A549 (cell line): Measurements from ENCODE around the gene BAG1.

ENCODE experiments used
- CHD2 ChIP-seq: fragments of 150-350 bp; IDR thresholded peaks from 2 replicates; pipeline ENCODE4 v1.6.1; 2014; ENCODE audit warnings: low read length; ENCODE audit not compliant: partially characterized antibody
- CTCF ChIP-seq: fragments of >200 bp; sonication (Bioruptor Twin); formaldehyde crosslinking; IDR thresholded peaks from 3 replicates; pipeline ENCODE4 v1.5.1; 2016
- ESRRA ChIP-seq: fragments of 150-350 bp; IDR thresholded peaks from 2 replicates; pipeline ENCODE4 v1.6.1; 2014; ENCODE audit warnings: mild to moderate bottlenecking, low read length, borderline replicate concordance
- POLR2A ChIP-seq: IDR thresholded peaks from 2 replicates; pipeline ENCODE4 v1.6.1; 2012; ENCODE audit warnings: mild to moderate bottlenecking, low read length
- RAD21 ChIP-seq, 2 experiments: fragments of >200 bp in 1 of 2; sonication (Bioruptor Twin) in 1 of 2; formaldehyde crosslinking in 1 of 2; IDR thresholded peaks in 1 of 2; conservative IDR thresholded peaks in 1 of 2; 2 replicates in 1 of 2; 3 replicates in 1 of 2; pipeline ENCODE4 v1.6.1; 2012 to 2018; ENCODE audit warnings: inconsistent platforms in 1 of 2
- REST ChIP-seq: fragments of 200-600 bp; sonication (generic); IDR thresholded peaks from 2 replicates; pipeline ENCODE4 v1.6.1; 2016; ENCODE audit warnings: antibody characterized with exemption, mild to moderate bottlenecking, moderate library complexity
- USF2 ChIP-seq: fragments of 450-650 bp; IDR thresholded peaks from 2 replicates; pipeline ENCODE4 v1.6.1; 2014; ENCODE audit warnings: antibody characterized with exemption

GRCh38 chr9:33293782-33294181 lies 29.3 kb upstream of the BAG1 start:
- TF ChIP-seq REST (no peak), CHD2 (no peak), CTCF (no peak), POLR2A (no peak), USF2 (no peak), ESRRA (no peak), RAD21 (conservative IDR thresholded peaks at IDR 0.05 in 1 of 2, IDR thresholded peaks at IDR 0.05 in 1 of 2) (no peak)
